Right ventricle myocardium inferior (tissue), 1 donor: Measurements from ENCODE around the gene GTPBP1. TPM values are rescaled to one million over a fixed set of nuclear protein-coding genes. Genes with fewer than 3 reads are reported as not detected.

ENCODE experiments used
- ATAC-seq: fragments of 200-7000 bp; cut with Tn5 transposase; one replicate; pipeline ENCODE4 v1.9.1; 2020; ENCODE audit warnings: mild to moderate bottlenecking, moderate library complexity
- DNase-seq: peaks from one replicate; pipeline ENCODE4 v3.0.0; 2021; ENCODE audit errors: missing footprints
- intact Hi-C: fragments of 100-400 bp; cut with DNase I; formaldehyde crosslinking; loops from one replicate; pipeline ENCODE4 v1.11.0; 2022
- total RNA-seq: library from RNA; stranded (reverse); fragmentation: NEBNext Ultra II Directional; extraction: Animal tissue kit (Norgen Biotek cat#: 25700); gene quantifications from one replicate; pipeline ENCODE4 v1.2.1, GENCODE V29; 2021
- donor health status: DM: no; HTN: yes; CAD: no; lungs with severe emphysema.

GTPBP1 gene
- total RNA-seq, 1 donor from 2014 or later: 26.8 TPM

GRCh38 chr22:38719196-38719595, 13.5 kb downstream of the GTPBP1 start:
- intact Hi-C loops: no loop called here
- DNase-seq (no peak), ATAC-seq (no peak)

DNA sequence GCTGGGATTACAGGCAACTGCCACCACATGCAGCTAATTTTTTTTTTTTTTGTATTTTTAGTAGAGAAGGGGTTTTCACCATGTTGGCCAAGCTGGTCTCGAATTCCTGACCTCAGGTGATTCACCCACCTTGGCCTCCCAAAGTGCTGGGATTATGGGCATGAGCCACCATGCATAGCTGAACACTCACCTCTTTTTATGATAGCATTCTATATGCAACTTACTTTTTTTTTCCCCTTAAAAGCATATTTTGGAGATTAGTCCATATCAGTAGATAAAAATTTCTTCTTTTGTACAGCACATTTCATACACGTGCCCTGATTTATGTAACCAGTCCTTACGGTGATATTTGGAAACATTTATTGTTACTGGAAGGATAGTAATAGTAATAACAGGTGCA, 14.6 kb downstream of the GTPBP1 start:
- ATAC-seq (no peak), DNase-seq (no peak)
- intact Hi-C loops: no loop called here

DNA sequence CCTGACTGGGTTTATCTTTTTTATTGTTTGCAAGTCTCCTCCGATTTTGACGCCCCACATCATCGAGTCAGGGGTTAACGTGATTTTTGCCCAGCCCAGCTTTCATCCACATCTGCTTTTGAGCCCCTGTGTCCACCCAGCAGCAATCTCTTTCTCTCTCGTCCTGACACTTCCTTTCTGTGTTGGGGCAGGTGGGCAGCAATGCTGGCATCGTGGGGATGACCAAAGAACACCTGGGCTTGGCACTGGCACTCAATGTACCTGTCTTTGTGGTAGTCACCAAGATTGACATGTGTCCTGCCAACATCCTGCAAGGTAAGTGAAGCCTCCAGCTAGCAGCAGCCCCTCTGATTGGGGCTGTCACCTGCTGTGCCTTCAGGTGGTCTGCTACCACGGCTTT, 15.8 kb downstream of the GTPBP1 start:
- intact Hi-C loops: no loop called here
- ATAC-seq (no peak), DNase-seq (no peak)

DNA sequence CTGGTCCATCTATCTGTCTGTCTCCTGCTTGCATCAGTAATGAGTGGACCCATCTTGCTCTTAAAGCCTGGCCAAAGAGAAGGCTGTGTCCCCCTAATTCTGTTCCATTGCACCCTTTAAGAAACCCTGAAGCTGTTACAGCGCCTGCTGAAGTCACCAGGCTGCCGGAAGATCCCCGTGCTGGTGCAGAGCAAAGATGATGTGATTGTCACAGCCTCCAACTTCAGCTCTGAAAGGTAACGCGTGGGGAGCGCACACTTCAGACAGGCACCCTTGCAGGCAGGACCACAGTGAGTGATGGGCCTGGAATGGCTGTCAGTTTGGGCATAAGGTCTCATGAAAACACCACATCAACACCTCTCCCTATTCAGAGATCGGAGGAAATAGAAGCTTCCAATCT, 18.4 kb downstream of the GTPBP1 start:
- intact Hi-C loops: no loop called here
- no peak for DNase-seq
- no peak for ATAC-seq

DNA sequence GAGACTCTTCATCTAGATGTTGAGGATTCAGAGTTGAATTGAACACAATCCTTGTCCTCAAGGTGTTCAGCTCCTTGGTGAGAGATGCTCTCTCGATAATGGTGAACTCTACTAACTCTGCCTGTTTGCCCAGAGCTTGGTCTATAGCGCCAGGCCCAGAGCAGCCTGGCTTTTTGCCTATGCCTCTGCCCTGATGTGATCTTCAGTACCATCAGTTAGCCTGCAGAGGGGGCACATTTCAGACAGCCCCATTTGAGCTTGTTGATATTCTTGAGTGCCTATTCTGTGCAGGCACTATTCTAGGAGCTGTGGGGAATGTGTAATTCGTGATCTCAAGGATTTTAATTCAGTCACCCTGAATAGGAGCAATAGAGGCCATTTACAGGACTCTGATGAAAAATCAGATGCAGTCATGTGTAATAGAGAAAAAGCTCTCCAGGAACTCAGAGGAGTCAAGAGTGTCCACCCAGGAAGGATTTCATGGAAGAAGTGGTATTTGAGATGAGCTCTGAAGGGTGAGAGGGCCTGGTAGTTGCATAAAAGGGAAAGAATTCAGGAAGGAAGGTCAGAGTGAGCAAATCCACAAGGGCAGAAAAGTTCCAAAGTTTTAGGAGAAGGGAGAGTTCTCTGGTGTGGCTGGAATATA, 19.3 kb downstream of the GTPBP1 start:
- DNase-seq (no peak), ATAC-seq (no peak)
- intact Hi-C loops: no loop called here

- intact Hi-C loops: no loop called here
- ATAC-seq (no peak), DNase-seq (no peak)
Measured at GRCh38 chr22:38725900-38726655, 20.3 kb downstream of the GTPBP1 start.

DNA sequence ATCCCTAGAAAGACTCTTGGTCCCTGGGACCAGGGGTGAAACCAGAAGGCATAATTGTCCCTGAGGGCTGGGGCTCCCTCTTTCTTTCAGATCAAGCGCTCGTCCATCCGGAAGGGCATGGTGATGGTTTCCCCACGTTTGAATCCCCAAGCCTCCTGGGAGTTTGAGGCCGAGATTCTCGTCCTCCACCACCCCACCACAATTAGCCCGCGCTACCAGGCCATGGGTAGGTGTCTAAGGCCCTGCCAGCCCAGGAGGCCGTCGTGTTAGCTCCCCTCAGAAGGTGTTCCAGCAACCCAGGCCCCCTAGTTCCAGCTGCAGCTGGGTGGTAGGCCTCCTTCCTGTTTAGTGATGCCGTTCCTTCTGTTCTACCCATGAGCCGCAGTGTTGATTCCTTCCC, 21.4 kb downstream of the GTPBP1 start:
- intact Hi-C loops: no loop called here
- DNase-seq (no peak), ATAC-seq (no peak)

DNA sequence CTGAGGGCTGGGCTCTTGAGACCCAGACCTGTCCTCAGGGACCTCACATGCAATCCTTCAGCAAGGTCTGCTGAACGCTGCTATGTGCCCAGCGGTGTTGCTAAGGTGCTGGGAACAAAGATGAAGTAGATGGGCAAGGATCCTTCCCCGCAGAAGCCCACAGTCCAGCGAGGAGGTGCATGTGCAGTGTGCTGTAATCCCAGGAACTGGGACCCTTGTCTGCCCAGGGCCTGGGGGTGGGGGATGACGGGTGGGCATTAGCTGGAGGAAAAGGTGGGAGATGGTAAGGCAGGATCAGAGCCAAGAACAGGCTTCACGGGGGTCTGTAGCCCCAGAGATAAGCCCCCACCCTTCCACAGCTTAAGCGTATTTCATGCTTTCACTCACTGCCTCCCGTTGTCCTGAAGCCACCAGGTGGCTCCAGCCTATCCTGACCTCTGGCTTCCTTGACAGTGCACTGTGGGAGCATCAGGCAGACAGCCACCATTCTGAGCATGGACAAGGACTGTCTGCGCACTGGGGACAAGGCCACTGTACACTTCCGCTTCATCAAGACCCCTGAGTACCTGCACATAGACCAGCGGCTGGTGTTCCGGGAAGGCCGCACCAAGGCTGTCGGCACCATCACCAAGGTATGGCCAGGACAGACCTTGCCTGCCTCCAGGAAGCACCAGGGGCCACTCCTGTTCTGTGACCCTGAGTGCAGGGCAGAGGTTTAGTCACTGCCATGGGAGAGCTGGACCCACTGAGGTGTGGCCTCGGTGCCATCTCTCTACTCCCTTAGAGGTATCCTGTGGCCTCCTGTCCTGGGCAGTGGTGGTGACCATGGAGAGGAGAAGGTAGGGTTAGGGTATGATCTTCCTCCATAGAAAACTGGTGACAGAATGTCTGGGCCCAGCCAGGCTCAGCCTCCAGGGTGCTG, 22.0 kb downstream of the GTPBP1 start:
- intact Hi-C loops: no loop called here
- ATAC-seq (no peak), DNase-seq (no peak)

GRCh38 chr22:38728871-38729796, 23.4 kb downstream of the GTPBP1 start:
- intact Hi-C loops: no loop called here
- no peak for DNase-seq
- no peak for ATAC-seq

GRCh38 chr22:38729946-38730345, 24.2 kb downstream of the GTPBP1 start:
- intact Hi-C loops: no loop called here
- ATAC-seq (no peak), DNase-seq (no peak)

GRCh38 chr22:38730411-38730871, 24.7 kb downstream of the GTPBP1 start:
- DNase-seq (no peak), ATAC-seq (no peak)

DNA sequence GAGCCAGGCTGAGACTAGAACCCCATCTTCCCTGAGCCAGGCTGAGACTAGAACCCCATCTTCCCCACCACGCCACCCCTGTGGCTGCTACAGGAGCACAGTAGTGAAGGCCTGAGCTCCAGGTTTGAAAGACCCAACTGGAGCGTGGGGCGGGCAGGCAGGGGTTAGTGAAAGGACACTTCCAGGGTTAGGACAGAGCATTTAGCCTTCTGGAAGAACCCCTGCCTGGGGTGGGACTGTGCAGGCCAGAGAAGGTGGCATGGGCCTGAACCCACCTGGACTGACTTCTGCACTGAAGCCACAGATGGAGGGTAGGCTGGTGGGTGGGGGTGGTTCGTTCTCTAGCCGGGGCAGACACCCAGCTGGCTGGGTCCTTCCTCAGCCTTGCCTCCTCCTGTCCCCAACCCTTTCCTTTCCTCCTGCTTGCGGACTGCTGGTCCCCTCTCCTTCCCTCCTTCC, 26.0 kb downstream of the GTPBP1 start:
- intact Hi-C loops: no loop called here
- DNase-seq (no peak), ATAC-seq (no peak)

More at GRCh38 chr22:38730411-38730871, 24.7 kb downstream of the GTPBP1 start:
- intact Hi-C loops: no loop called here

- ATAC-seq (peak; percentile 37), DNase-seq (no peak)
- intact Hi-C loops: no loop called here
Measured at GRCh38 chr22:38732251-38732815, 26.6 kb downstream of the GTPBP1 start.

GRCh38 chr22:38733329-38733723, 27.6 kb downstream of the GTPBP1 start:
- intact Hi-C loops: no loop called here
- no peak for DNase-seq
- ATAC-seq: peak; percentile 45

GRCh38 chr22:38733724-38734381, 28.1 kb downstream of the GTPBP1 start:
- no peak for DNase-seq
- intact Hi-C loops: no loop called here
- ATAC-seq: peak; percentile 65

DNA sequence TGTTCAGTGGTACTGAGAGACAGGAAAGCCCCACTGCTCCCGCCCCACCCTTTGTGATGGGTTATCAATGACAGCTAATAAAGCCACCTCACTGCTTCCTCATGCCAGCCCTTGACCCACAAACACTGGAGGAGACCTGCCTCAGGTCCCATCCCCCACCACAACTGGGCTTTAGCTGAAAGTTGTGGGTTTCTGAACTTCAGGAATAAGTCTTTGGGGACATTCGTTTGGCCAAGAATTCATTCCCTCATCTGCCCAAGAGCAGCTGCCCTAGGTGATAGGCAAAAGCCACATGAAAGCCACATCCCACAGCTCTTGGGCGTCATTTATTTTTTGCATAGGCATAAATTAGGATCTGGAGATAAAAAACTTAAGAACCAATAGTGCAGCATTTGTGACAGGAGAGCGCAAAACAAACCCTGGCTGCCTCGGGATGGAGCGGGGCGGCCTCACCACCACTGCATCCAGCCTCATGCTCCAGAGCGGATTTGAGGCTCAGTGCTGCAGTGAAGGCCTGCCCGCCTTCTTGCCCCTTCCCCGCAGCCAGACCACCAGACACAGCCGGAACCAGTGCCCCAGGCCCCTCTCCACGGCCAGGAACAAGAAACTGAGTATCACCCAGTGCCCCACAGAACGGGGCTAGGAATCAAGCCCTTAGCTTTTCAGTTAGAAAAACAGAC, 28.8 kb downstream of the GTPBP1 start:
- intact Hi-C loops: no loop called here
- DNase-seq: no peak
- no peak for ATAC-seq

DNA sequence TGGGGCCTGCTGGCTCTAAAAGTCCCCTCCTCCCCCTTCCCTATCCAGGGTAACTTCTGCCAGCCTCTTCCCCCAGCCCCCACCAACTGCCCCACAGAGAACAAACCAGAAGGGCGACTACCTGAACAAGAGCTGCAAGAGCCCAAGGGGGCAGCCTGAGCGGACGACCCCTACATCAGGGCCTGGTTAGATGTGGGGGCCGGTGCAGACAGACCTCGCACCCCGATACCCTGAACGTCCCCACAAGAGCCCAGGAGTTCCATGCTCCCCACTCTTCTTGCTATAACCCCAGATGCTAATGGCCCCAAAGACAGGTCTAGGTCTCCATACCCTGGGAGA, 29.4 kb downstream of the GTPBP1 start:
- ATAC-seq (no peak), DNase-seq (no peak)
- intact Hi-C loops: no loop called here
